Natural killer cell (primary cell): Measurements from ENCODE around the gene SLC12A8. TPM values are rescaled to one million over a fixed set of nuclear protein-coding genes. Genes with fewer than 3 reads are reported as not detected.
A peak's percentile ranks its signal among the peaks of the same experiment; 100 is the strongest.

Experiments
- ATAC-seq, 3 donors: fragments of 150-1000 bp in 2 of 3; fragments of 200-7000 bp in 1 of 3; cut with Tn5 transposase; 1 replicate in 1 of 3; 2 replicates in 2 of 3; pipeline ENCODE4 v1.10.0; 2021; ENCODE audit warnings: mild to moderate bottlenecking in 2 of 3, moderate library complexity in 2 of 3
- DNase-seq, 2 donors: peaks; one replicate each; pipeline versions ENCODE4 v3.0.0 to v3.0.0-alpha.2; 2013 to 2021; ENCODE audit warnings: mixed read lengths in 1 of 2
- H3K27ac ChIP-seq: one replicate; pipeline ENCODE4 v1.5.1; 2013; ENCODE audit warnings: mild to moderate bottlenecking, low read length
- H3K27me3 ChIP-seq: one replicate; pipeline ENCODE4 v1.6.1; 2013; ENCODE audit warnings: low read length; ENCODE audit not compliant: control insufficient read depth, insufficient read depth
- H3K36me3 ChIP-seq: one replicate; pipeline ENCODE4 v1.6.1; 2013; ENCODE audit warnings: low read length; ENCODE audit not compliant: control insufficient read depth, insufficient read depth
- H3K4me1 ChIP-seq: one replicate; pipeline ENCODE4 v1.6.1; 2013; ENCODE audit warnings: low read length; ENCODE audit not compliant: control insufficient read depth, insufficient read depth
- H3K4me3 ChIP-seq: one replicate; pipeline ENCODE4 v1.5.1; 2013; ENCODE audit warnings: low read length
- H3K9me3 ChIP-seq: one replicate; pipeline ENCODE4 v1.6.1; 2013; ENCODE audit warnings: low read length; ENCODE audit not compliant: control insufficient read depth, insufficient read depth
- H3K27ac Mint-ChIP-seq, 2 donors: one replicate each; pipeline ENCODE4 v1.8.0; 2022; ENCODE audit warnings: mild to moderate bottlenecking in 2 of 2, mixed read lengths in 2 of 2, moderate library complexity in 1 of 2
- H3K27me3 Mint-ChIP-seq, 2 donors: one replicate each; pipeline ENCODE4 v1.8.0; 2022; ENCODE audit warnings: low read depth in 2 of 2, mixed read lengths in 2 of 2
- H3K36me3 Mint-ChIP-seq: one replicate; pipeline ENCODE4 v1.8.0; 2022; ENCODE audit warnings: mixed read lengths
- H3K4me1 Mint-ChIP-seq, 2 donors: one replicate each; pipeline ENCODE4 v1.8.0; 2022; ENCODE audit warnings: mixed read lengths in 2 of 2
- H3K4me3 Mint-ChIP-seq: one replicate; pipeline ENCODE4 v1.8.0; 2022; ENCODE audit warnings: mild to moderate bottlenecking, moderate library complexity, mixed read lengths
- H3K9me3 Mint-ChIP-seq, 2 donors: one replicate each; pipeline ENCODE4 v1.8.0; 2022; ENCODE audit warnings: mixed read lengths in 2 of 2
- CTCF ChIP-seq: fragments of 200-600 bp; IDR thresholded peaks from one replicate; pipeline ENCODE4 v1.8.0; 2022; ENCODE audit warnings: antibody characterized with exemption
- WGBS: methylation state at CpG from one replicate; pipeline ENCODE4 v1.1.7; 2013; ENCODE audit warnings: missing lambda C conversion rate; ENCODE audit not compliant: insufficient coverage; 5-methylcytosine and 5-hydroxymethylcytosine counted together
- intact Hi-C: fragments of 100-400 bp; cut with micrococcal nuclease; formaldehyde crosslinking; loops from one replicate; pipeline ENCODE4 v1.14.2; 2022
- total RNA-seq, 4 donors: library from RNA; stranded (reverse); fragments of 120-200 nt in 1 of 4; gene quantifications; one replicate each; pipeline versions ENCODE4 v1.2.3 to v1.2.4, GENCODE V29; 2013 to 2022

SLC12A8 gene
- total RNA-seq, 3 donors from 2014 or later (not counting 1 experiment from before 2014, with no cell fraction given), result 0.25 to 1.4 (median 0.61) TPM

- Histone ChIP-seq H3K4me3 (no peak overlapping the region), H3K27me3 (no peaks in the 10 kb centered on the region), H3K4me1 (peaks cover 19% of the 10 kb centered on the region), H3K27ac (no peak overlapping the region), H3K36me3 (no peaks in the 10 kb centered on the region), H3K9me3 (no peaks in the 10 kb centered on the region)
- H3K4me3 Mint-ChIP-seq, result no peak overlapping the region
- no peaks in the 10 kb centered on the region for H3K27me3 Mint-ChIP-seq
- intact Hi-C loops, result no loop called here
- no peak for TF ChIP-seq CTCF
- no peak for DNase-seq
- H3K4me1 Mint-ChIP-seq, result peaks cover 24 to 36% of the 10 kb centered on the region in 2 donors
- ATAC-seq, result no peak
- H3K36me3 Mint-ChIP-seq, result no peaks in the 10 kb centered on the region
- WGBS, result 96% methylated on average over 6 of the region's 6 CpGs
- no peaks in the 10 kb centered on the region for H3K9me3 Mint-ChIP-seq
- H3K27ac Mint-ChIP-seq, result no peak overlapping the region
Observed at GRCh38 chr3:125134952-125135351, 77.6 kb downstream of the SLC12A8 start.

- no peak overlapping the region for H3K4me3 ChIP-seq
- ATAC-seq (peak in 1 of 3 donors; percentile 52), DNase-seq (no peak)
- H3K4me3 Mint-ChIP-seq, result no peak overlapping the region
- H3K4me1 Mint-ChIP-seq, result peaks cover 31 to 32% of the 10 kb centered on the region in 2 donors
- H3K27ac ChIP-seq, result no peak overlapping the region
- no peaks in the 10 kb centered on the region for H3K9me3 ChIP-seq
- no peaks in the 10 kb centered on the region for H3K36me3 ChIP-seq
- 1% methylated on average over 2 of the region's 2 CpGs for WGBS
- H3K27ac Mint-ChIP-seq, result peak overlapping the region in 1 of 2 donors; percentile 19
- no peaks in the 10 kb centered on the region for H3K36me3 Mint-ChIP-seq
- H3K27me3 ChIP-seq, result no peaks in the 10 kb centered on the region
- intact Hi-C loops, result no loop called here
- peaks cover 31% of the 10 kb centered on the region for H3K4me1 ChIP-seq
- no peaks in the 10 kb centered on the region for H3K9me3 Mint-ChIP-seq
- no peak for TF ChIP-seq CTCF
- peaks cover 0 to 3% of the 10 kb centered on the region in 2 donors for H3K27me3 Mint-ChIP-seq
Observed at GRCh38 chr3:125132815-125133214, 79.7 kb downstream of the SLC12A8 start.

GRCh38 chr3:125129512-125129997, 83.0 kb downstream of the SLC12A8 start:
- Histone ChIP-seq H3K27me3 (no peaks in the 10 kb centered on the region), H3K36me3 (no peaks in the 10 kb centered on the region), H3K4me3 (no peak overlapping the region), H3K27ac (no peak overlapping the region), H3K9me3 (no peaks in the 10 kb centered on the region), H3K4me1 (peaks cover 40% of the 10 kb centered on the region)
- ATAC-seq, result no peak
- intact Hi-C loops, result no loop called here
- peaks cover 41 to 44% of the 10 kb centered on the region in 2 donors for H3K4me1 Mint-ChIP-seq
- DNase-seq, result no peak
- H3K4me3 Mint-ChIP-seq, result no peak overlapping the region
- no peaks in the 10 kb centered on the region for H3K9me3 Mint-ChIP-seq
- 90% methylated on average over 9 of the region's 10 CpGs for WGBS
- H3K36me3 Mint-ChIP-seq, result no peaks in the 10 kb centered on the region
- TF ChIP-seq CTCF, result no peak
- H3K27me3 Mint-ChIP-seq, result peaks cover 0 to 3% of the 10 kb centered on the region in 2 donors
- H3K27ac Mint-ChIP-seq, result no peak overlapping the region
